HepG2 (cell line): ENCODE results near the gene NOSTRIN. TPM values are rescaled to one million over a fixed set of nuclear protein-coding genes. Genes with fewer than 3 reads are reported as not detected.

Source experiments
- AGO2 ChIP-seq: fragments of 200-400 bp; formaldehyde crosslinking; optimal IDR thresholded peaks from 2 replicates; pipeline ENCODE3; 2017; ENCODE audit warnings: mild to moderate bottlenecking, low read depth, low read length, moderate library complexity
- CBX5 ChIP-seq: sonication (generic); formaldehyde crosslinking; IDR thresholded peaks from 2 replicates; pipeline ENCODE4 v1.4.0; 2020; ENCODE audit warnings: missing genetic modification reagents, borderline replicate concordance
- CENPBD1 ChIP-seq: sonication (generic); formaldehyde crosslinking; IDR thresholded peaks from 2 replicates; pipeline ENCODE4 v1.8.0; 2022; ENCODE audit warnings: missing genetic modification reagents, low read depth, mild to moderate bottlenecking, borderline replicate concordance
- GLMP ChIP-seq: sonication (generic); formaldehyde crosslinking; IDR thresholded peaks from 2 replicates; pipeline ENCODE4 v1.9.0; 2021; ENCODE audit warnings: missing genetic modification reagents, mild to moderate bottlenecking, borderline replicate concordance
- MAFK ChIP-seq, 2 experiments: IDR thresholded peaks in 1 of 2; conservative IDR thresholded peaks in 1 of 2; 2 replicates each; pipeline ENCODE4 v1.6.1; 2011; ENCODE audit warnings: improper control_type of control experiment in 2 of 2, low read length in 2 of 2
- RFX1 ChIP-seq: fragments of 450-650 bp; IDR thresholded peaks from 2 replicates; pipeline ENCODE4 v1.6.1; 2017
- ZBTB26 ChIP-seq: IDR thresholded peaks from 2 replicates; pipeline ENCODE4 v1.6.1; 2016; ENCODE audit warnings: missing compliant biosample characterization, missing genetic modification reagents, borderline replicate concordance
- ZNF225 ChIP-seq: sonication (generic); formaldehyde crosslinking; IDR thresholded peaks from 2 replicates; pipeline ENCODE4 v1.4.0; 2020; ENCODE audit warnings: mild to moderate bottlenecking, missing genetic modification reagents
- ZNF3 ChIP-seq: IDR thresholded peaks from 2 replicates; pipeline ENCODE4 v1.7.0; 2017; ENCODE audit warnings: inconsistent platforms
- polyA plus RNA-seq, 8 experiments: library from polyadenylated mRNA; depleted of rRNA in 3 of 8; stranded (reverse) in 7 of 8; unstranded in 1 of 8; fragments of >200 nt; fragmentation: Illumina TruSeq in 4 of 8; extraction: Trizol in 4 of 8; gene quantifications; 2 replicates each; pipeline versions ENCODE4 v1.2.1 to v1.2.3, GENCODE V29; 2011 to 2016; ENCODE audit warnings: low read depth in 4 of 8, missing spikeins in 1 of 8, mixed read lengths in 1 of 8; ENCODE audit not compliant: insufficient read depth in 1 of 8
- total RNA-seq, 5 experiments: library from RNA; depleted of rRNA; stranded (reverse); fragments of >200 nt; fragmentation: Illumina TruSeq; extraction: Trizol; gene quantifications; 2 replicates each; pipeline ENCODE4 v1.2.3, GENCODE V29; 2016; ENCODE audit warnings: low read depth in 1 of 5
- TF ChIP-seq, protein P1 (sequence below): sonication (generic); formaldehyde crosslinking; IDR thresholded peaks from 2 replicates; pipeline ENCODE4 v1.5.0; 2020; ENCODE audit warnings: missing genetic modification reagents
- TF ChIP-seq, protein P2 (sequence below): sonication (generic); formaldehyde crosslinking; IDR thresholded peaks from 2 replicates; pipeline ENCODE4 v1.5.0; 2020; ENCODE audit warnings: missing genetic modification reagents
- TF ChIP-seq, protein P3 (sequence below): sonication (generic); formaldehyde crosslinking; IDR thresholded peaks from 2 replicates; pipeline ENCODE4 v1.4.0; 2020; ENCODE audit warnings: missing genetic modification reagents
- TF ChIP-seq, protein P4 (sequence below): IDR thresholded peaks from 2 replicates; pipeline ENCODE4 v1.6.1; 2016; ENCODE audit warnings: low read depth

NOSTRIN gene
- total and polyA plus RNA-seq, 2 of the 13 experiments (the other 11 are each of a cell fraction or from before 2014, with no cell fraction given): 0.22 TPM

DNA sequence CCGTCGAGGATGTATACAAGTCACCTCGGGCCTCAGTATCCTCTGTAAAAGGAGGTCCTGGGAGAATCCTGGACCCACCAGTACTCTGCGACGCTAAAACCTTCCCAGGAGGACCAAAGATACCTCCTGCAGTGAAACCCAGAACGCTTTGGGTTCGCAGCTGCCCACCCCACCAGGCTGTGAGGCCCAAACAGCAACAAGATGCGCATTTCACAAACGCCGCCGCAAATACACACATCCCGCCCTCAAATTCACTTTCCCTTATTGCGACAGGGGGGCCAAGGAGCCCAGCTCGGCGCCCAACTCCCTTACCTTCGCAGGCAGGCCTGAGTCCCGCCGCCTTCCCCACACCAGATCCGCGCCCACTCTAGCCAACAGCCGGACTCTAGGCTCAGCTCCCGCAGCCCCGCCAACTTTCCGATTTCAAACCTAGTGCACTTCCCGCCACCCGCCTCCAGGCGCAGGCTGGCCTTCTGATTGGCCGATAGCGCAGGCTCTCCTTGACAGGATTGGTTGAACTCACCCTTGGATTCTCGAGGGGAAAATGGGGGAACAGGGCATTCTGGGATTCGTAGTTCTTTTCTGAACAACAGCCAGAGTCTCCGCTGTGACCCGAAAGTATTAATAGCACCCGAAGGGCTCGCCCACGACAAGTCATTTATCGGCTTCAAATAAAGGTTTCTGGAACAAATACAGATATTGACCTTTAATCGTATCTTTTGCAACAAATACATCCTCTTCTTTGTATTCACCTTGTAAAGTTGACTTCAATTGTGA lies 87.8 kb downstream of the NOSTRIN start, which contains the start of gene SPC25 (continued):
- TF ChIP-seq ZNF3 (CRISPR knock-in tag) (no peak), ZBTB26 (CRISPR knock-in tag) (no peak), RFX1 (no peak), CENPBD1 (CRISPR knock-in tag) (no peak), ZNF225 (CRISPR knock-in tag) (peak; percentile 89; the same call in 1 of the 2 replicates), MAFK (conservative IDR thresholded peaks at IDR 0.05 in 1 of 2, IDR thresholded peaks at IDR 0.05 in 1 of 2; ENCODE audit: low read length in 2 of 2) (no peak), CBX5 (CRISPR knock-in tag) (no peak; the same call in 1 of the 2 replicates), GLMP (CRISPR knock-in tag) (no peak), AGO2 (no peak)
- TF ChIP-seq, protein P1, sequence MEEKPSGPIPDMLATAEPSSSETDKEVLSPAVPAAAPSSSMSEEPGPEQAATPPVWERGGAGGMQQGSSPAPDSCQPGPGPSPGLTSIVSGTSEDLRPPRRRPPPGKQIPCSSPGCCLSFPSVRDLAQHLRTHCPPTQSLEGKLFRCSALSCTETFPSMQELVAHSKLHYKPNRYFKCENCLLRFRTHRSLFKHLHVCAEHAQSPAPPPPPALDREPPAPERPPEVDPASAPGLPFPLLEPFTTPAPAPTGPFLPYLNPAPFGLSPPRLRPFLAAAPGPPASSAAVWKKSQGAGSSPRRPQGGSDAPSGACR (CRISPR knock-in tag): no peak
- TF ChIP-seq, protein P2, sequence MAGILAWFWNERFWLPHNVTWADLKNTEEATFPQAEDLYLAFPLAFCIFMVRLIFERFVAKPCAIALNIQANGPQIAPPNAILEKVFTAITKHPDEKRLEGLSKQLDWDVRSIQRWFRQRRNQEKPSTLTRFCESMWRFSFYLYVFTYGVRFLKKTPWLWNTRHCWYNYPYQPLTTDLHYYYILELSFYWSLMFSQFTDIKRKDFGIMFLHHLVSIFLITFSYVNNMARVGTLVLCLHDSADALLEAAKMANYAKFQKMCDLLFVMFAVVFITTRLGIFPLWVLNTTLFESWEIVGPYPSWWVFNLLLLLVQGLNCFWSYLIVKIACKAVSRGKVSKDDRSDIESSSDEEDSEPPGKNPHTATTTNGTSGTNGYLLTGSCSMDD (CRISPR knock-in tag): no peak
- TF ChIP-seq, protein P3, sequence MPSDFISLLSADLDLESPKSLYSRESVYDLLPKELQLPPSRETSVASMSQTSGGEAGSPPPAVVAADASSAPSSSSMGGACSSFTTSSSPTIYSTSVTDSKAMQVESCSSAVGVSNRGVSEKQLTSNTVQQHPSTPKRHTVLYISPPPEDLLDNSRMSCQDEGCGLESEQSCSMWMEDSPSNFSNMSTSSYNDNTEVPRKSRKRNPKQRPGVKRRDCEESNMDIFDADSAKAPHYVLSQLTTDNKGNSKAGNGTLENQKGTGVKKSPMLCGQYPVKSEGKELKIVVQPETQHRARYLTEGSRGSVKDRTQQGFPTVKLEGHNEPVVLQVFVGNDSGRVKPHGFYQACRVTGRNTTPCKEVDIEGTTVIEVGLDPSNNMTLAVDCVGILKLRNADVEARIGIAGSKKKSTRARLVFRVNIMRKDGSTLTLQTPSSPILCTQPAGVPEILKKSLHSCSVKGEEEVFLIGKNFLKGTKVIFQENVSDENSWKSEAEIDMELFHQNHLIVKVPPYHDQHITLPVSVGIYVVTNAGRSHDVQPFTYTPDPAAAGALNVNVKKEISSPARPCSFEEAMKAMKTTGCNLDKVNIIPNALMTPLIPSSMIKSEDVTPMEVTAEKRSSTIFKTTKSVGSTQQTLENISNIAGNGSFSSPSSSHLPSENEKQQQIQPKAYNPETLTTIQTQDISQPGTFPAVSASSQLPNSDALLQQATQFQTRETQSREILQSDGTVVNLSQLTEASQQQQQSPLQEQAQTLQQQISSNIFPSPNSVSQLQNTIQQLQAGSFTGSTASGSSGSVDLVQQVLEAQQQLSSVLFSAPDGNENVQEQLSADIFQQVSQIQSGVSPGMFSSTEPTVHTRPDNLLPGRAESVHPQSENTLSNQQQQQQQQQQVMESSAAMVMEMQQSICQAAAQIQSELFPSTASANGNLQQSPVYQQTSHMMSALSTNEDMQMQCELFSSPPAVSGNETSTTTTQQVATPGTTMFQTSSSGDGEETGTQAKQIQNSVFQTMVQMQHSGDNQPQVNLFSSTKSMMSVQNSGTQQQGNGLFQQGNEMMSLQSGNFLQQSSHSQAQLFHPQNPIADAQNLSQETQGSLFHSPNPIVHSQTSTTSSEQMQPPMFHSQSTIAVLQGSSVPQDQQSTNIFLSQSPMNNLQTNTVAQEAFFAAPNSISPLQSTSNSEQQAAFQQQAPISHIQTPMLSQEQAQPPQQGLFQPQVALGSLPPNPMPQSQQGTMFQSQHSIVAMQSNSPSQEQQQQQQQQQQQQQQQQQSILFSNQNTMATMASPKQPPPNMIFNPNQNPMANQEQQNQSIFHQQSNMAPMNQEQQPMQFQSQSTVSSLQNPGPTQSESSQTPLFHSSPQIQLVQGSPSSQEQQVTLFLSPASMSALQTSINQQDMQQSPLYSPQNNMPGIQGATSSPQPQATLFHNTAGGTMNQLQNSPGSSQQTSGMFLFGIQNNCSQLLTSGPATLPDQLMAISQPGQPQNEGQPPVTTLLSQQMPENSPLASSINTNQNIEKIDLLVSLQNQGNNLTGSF (CRISPR knock-in tag): no peak
- TF ChIP-seq, protein P4, sequence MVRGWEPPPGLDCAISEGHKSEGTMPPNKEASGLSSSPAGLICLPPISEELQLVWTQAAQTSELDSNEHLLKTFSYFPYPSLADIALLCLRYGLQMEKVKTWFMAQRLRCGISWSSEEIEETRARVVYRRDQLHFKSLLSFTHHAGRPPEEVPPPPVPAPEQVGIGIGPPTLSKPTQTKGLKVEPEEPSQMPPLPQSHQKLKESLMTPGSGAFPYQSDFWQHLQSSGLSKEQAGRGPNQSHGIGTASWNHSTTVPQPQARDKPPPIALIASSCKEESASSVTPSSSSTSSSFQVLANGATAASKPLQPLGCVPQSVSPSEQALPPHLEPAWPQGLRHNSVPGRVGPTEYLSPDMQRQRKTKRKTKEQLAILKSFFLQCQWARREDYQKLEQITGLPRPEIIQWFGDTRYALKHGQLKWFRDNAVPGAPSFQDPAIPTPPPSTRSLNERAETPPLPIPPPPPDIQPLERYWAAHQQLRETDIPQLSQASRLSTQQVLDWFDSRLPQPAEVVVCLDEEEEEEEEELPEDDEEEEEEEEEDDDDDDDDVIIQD (CRISPR knock-in tag): peak; percentile 69; the same call in 1 of the 2 replicates
